Endodermal cell (in vitro differentiated cells): ENCODE data around the gene CHD2. TPM values are rescaled to one million over a fixed set of nuclear protein-coding genes. Genes with fewer than 3 reads are reported as not detected.

Experiments
- DNase-seq: peaks from one replicate; pipeline ENCODE4 v3.0.0-alpha.2; 2017
- H3K27ac ChIP-seq: 2 replicates; pipeline ENCODE4 v1.5.1; 2013; ENCODE audit warnings: mild to moderate bottlenecking, low read depth, low read length, moderate library complexity
- H3K27me3 ChIP-seq: 2 replicates; pipeline ENCODE4 v1.6.1; 2013; ENCODE audit warnings: mild to moderate bottlenecking, low read length, moderate library complexity; ENCODE audit not compliant: insufficient read depth, control insufficient read depth, poor library complexity, severe bottlenecking
- H3K36me3 ChIP-seq: 2 replicates; pipeline ENCODE4 v1.7.0; 2013; ENCODE audit warnings: mild to moderate bottlenecking, low read length, moderate library complexity; ENCODE audit not compliant: control insufficient read depth, insufficient read depth
- H3K4me1 ChIP-seq: one replicate; pipeline ENCODE4 v1.7.0; 2013; ENCODE audit warnings: low read length; ENCODE audit not compliant: control insufficient read depth, insufficient read depth
- H3K4me3 ChIP-seq: 2 replicates; pipeline ENCODE4 v1.5.1; 2013; ENCODE audit warnings: mild to moderate bottlenecking, low read length, moderate library complexity
- H3K9ac ChIP-seq: 2 replicates; pipeline ENCODE4 v1.6.1; 2013; ENCODE audit warnings: mild to moderate bottlenecking, low read length, moderate library complexity; ENCODE audit not compliant: poor library complexity, severe bottlenecking; ENCODE audit errors: extremely low read depth
- H3K9me3 ChIP-seq: 2 replicates; pipeline ENCODE4 v1.6.1; 2013; ENCODE audit warnings: mild to moderate bottlenecking, low read length, moderate library complexity; ENCODE audit not compliant: control insufficient read depth
- H3K27ac Mint-ChIP-seq: 2 replicates; pipeline ENCODE4 v1.8.0; 2020; ENCODE audit warnings: mixed read lengths
- H3K27me3 Mint-ChIP-seq: 2 replicates; pipeline ENCODE4 v1.8.0; 2021; ENCODE audit warnings: mild to moderate bottlenecking, mixed read lengths; ENCODE audit not compliant: insufficient read depth
- H3K36me3 Mint-ChIP-seq: 2 replicates; pipeline ENCODE4 v1.8.0; 2020; ENCODE audit warnings: low read depth, mixed read lengths
- H3K4me1 Mint-ChIP-seq: 2 replicates; pipeline ENCODE4 v1.8.0; 2020; ENCODE audit warnings: mixed read lengths
- H3K4me3 Mint-ChIP-seq: 2 replicates; pipeline ENCODE4 v1.8.0; 2020; ENCODE audit warnings: mild to moderate bottlenecking, moderate library complexity, mixed read lengths
- H3K9me3 Mint-ChIP-seq: 2 replicates; pipeline ENCODE4 v1.8.0; 2020; ENCODE audit warnings: mild to moderate bottlenecking, mixed read lengths
- CTCF ChIP-seq: fragments of 200-600 bp; sonication (generic); conservative IDR thresholded peaks from 2 replicates; pipeline ENCODE4 v1.5.0; 2021; ENCODE audit warnings: antibody characterized with exemption, mild to moderate bottlenecking
- WGBS, 2 experiments: methylation state at CpG; one replicate each; pipeline versions ENCODE4 v1.1.5 to v1.1.7; 2013; ENCODE audit warnings: missing lambda C conversion rate in 2 of 2, mixed read lengths in 1 of 2; ENCODE audit not compliant: insufficient coverage in 1 of 2, insufficient read length in 1 of 2; 5-methylcytosine and 5-hydroxymethylcytosine counted together
- total RNA-seq, 2 donors: library from RNA; stranded (reverse); fragmentation: NEBNext Ultra II Directional in 1 of 2; extraction: Animal tissue kit (Norgen Biotek cat#: 25700) in 1 of 2; gene quantifications; 2 replicates in 1 of 2; 3 replicates in 1 of 2; pipeline ENCODE4 v1.2.1, GENCODE V29; 2021

The CHD2 gene
- total RNA-seq, 2 donors from 2014 or later: 116 to 127 TPM

- peaks cover 88% of the 10 kb centered on the region for H3K36me3 Mint-ChIP-seq
- H3K9ac ChIP-seq: no peak overlapping the region
- no peaks in the 10 kb centered on the region for H3K27me3 Mint-ChIP-seq
- H3K4me1 Mint-ChIP-seq: no peaks in the 10 kb centered on the region
- H3K27ac Mint-ChIP-seq: peak overlapping the region; percentile 53
- DNase-seq: no peak
- H3K4me1 ChIP-seq: no peaks in the 10 kb centered on the region
- no peaks in the 10 kb centered on the region for H3K27me3 ChIP-seq
- no peak overlapping the region for H3K4me3 Mint-ChIP-seq
- no peak for TF ChIP-seq CTCF
- H3K9me3 Mint-ChIP-seq: peaks cover 38% of the 10 kb centered on the region
- H3K4me3 ChIP-seq: peak overlapping the region; percentile 68
- WGBS, 2 experiments: 94 to 97% methylated on average over 7 to 10 of the region's 10 CpGs
- peaks cover 62% of the 10 kb centered on the region for H3K9me3 ChIP-seq
- no peak overlapping the region for H3K27ac ChIP-seq
- peaks cover 99% of the 10 kb centered on the region for H3K36me3 ChIP-seq
Measured at GRCh38 chr15:92949604-92950249, 49.6 kb downstream of the CHD2 start.

- Histone ChIP-seq H3K36me3 (peaks cover 100% of the 10 kb centered on the region), H3K9ac (no peak overlapping the region), H3K4me3 (no peak overlapping the region), H3K4me1 (no peaks in the 10 kb centered on the region), H3K9me3 (peaks cover 40% of the 10 kb centered on the region), H3K27ac (no peak overlapping the region), H3K27me3 (no peaks in the 10 kb centered on the region)
- Mint-ChIP-seq H3K4me3 (no peak overlapping the region), H3K4me1 (no peaks in the 10 kb centered on the region), H3K9me3 (peaks cover 30% of the 10 kb centered on the region), H3K36me3 (peaks cover 91% of the 10 kb centered on the region), H3K27ac (no peak overlapping the region), H3K27me3 (no peaks in the 10 kb centered on the region)
- no peak for DNase-seq
- no peak for TF ChIP-seq CTCF
- WGBS, 2 experiments: 96 to 100% methylated on average over 1 to 2 of the region's 2 CpGs
Measured at GRCh38 chr15:92951800-92952457, 51.8 kb downstream of the CHD2 start.

- Histone ChIP-seq H3K27me3 (no peaks in the 10 kb centered on the region), H3K27ac (no peak overlapping the region), H3K9ac (no peak overlapping the region), H3K4me3 (no peak overlapping the region), H3K9me3 (peaks cover 35% of the 10 kb centered on the region), H3K36me3 (peaks cover 100% of the 10 kb centered on the region), H3K4me1 (no peaks in the 10 kb centered on the region)
- Mint-ChIP-seq H3K36me3 (peaks cover 91% of the 10 kb centered on the region), H3K27me3 (no peaks in the 10 kb centered on the region), H3K4me1 (no peaks in the 10 kb centered on the region), H3K4me3 (no peak overlapping the region), H3K27ac (peak overlapping the region; percentile 7), H3K9me3 (peaks cover 25% of the 10 kb centered on the region)
- no peak for DNase-seq
- no peak for TF ChIP-seq CTCF
- WGBS, 2 experiments: 97 to 100% methylated on average over 4 to 7 of the region's 7 CpGs
Measured at GRCh38 chr15:92952458-92952850, 52.3 kb downstream of the CHD2 start.
